Stimulated activated CD4-positive, alpha-beta T cell treated with anti-CD3 and anti-CD28 coated beads, Interleukin-1b, Interleukin-23, amount 100 ng/mL, for 48 hours (primary cell): ENCODE data around the gene RIMS1.

ENCODE experiments used
- DNase-seq: peaks from one replicate; pipeline ENCODE4 v3.0.0-alpha.2; 2020

The RIMS1 gene

DNA sequence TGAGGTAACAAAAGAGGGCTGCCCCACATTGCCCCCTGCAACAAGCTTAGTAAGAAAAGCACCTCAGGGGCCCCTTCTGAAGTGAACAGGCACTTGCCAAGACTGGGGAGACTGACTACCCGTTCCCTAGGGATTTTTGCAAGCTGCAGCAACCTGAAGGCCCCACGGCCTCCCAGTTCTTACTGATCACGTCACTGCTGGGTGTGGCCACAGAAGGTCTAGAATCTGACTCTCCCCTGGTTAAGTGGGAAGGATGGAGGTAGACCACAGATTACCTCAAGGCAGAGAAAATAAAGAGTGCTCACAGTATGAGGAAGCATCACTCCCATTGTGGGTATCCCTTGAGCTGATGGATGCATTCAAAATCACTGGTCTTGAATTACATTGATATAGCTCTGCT, 534.1 kb downstream of the RIMS1 start:
- DNase-seq: no peak

DNA sequence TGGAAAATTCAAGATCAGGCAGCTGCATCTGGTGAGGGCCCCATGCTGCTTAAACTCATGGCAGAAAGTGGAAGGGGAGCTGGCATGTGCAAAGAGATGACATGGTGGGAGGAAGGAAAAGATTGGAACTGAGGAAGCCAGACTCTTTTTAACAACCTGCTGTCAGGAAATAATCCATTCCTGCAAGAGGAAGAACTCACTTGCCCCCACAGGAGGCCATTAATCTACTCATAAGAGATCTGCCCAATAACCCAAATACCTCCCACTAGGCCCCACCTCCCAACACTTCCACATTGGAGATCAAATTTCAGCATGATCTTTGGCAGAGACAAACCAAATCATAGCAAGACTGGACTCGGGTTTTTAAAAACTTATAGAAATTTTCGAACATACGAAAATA, 535.0 kb downstream of the RIMS1 start:
- DNase-seq: no peak

- no peak for DNase-seq
Measured at GRCh38 chr6:72422171-72422570, 535.8 kb downstream of the RIMS1 start.

- no peak for DNase-seq
Measured at GRCh38 chr6:72424476-72424875, 538.1 kb downstream of the RIMS1 start.

DNA sequence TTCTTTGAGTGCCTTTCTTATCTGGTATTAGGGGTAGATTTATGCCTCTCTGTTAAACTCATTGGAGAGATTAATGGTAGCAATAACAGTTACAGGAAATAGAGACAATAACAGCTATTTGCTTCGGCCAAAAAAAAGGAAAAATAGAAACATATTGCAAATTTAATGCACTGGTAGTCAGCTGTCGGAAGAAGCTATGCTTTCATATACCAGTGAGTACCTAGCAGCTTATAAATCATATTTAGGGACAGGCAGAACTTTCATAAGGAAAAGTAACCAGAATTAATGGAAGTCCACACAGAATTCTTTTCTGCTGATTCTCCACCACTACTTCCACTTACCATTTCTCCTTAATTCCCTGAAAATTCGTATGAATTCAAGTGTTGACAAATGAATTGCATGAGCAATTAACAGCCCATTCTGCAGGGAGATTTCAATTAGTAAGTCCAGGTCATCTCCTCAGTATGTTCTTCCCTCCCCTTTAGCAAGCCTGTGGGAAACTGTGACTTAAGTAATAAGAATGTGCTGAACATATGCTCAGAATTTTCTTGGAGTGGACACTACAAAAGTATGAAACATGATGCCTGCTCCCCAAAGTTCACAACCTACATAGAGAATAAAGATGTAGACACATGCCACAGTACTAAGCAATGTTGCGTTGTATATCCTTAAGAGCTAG, 538.8 kb downstream of the RIMS1 start:
- DNase-seq: no peak

GRCh38 chr6:72440611-72441010, 554.3 kb downstream of the RIMS1 start:
- DNase-seq: no peak

- DNase-seq: no peak
Measured at GRCh38 chr6:72446430-72446829, 560.1 kb downstream of the RIMS1 start.
